GM18951 (cell line): ENCODE measurements around the gene EVA1B.

Source experiments
- POLR2A ChIP-seq: IDR thresholded peaks from 4 replicates; pipeline ENCODE4 v1.6.1; 2011; ENCODE audit warnings: mild to moderate bottlenecking; ENCODE audit not compliant: insufficient read length, insufficient read depth; ENCODE audit errors: extremely low read depth
- in situ Hi-C: fragments of 300-500 bp; cut with MboI; formaldehyde crosslinking; loops from one replicate; pipeline ENCODE4 v1.12.0; 2022; ENCODE audit warnings: low sequenced_read_pairs, mixed read lengths, inconsistent platforms; ENCODE audit not compliant: unreplicated experiment

Gene EVA1B

GRCh38 chr1:36323636-36324352 is at the start of gene EVA1B:
TSS of gene EVA1B (minus strand) at chr1:36323645. CDS start at chr1:36323037, 608 bp downstream.
- TF ChIP-seq POLR2A = peak; percentile 22
- in situ Hi-C loops = no loop called here

GRCh38 chr1:36372617-36373016 is 49.2 kb upstream of the EVA1B start:
- no peak for TF ChIP-seq POLR2A
- in situ Hi-C loops = no loop called here

- TF ChIP-seq POLR2A = no peak
- in situ Hi-C loops = no loop called here
Measured at GRCh38 chr1:36369061-36369861, 45.8 kb upstream of the EVA1B start.

GRCh38 chr1:36367798-36368197 is 44.4 kb upstream of the EVA1B start:
- in situ Hi-C loops = no loop called here
- no peak for TF ChIP-seq POLR2A

GRCh38 chr1:36367066-36367465 is 43.6 kb upstream of the EVA1B start:
- in situ Hi-C loops = no loop called here
- TF ChIP-seq POLR2A = no peak

- in situ Hi-C loops = no loop called here
- TF ChIP-seq POLR2A = no peak
Measured at GRCh38 chr1:36366091-36366661, 42.7 kb upstream of the EVA1B start.

- no peak for TF ChIP-seq POLR2A
- in situ Hi-C loops = no loop called here
Measured at GRCh38 chr1:36365381-36365780, 41.9 kb upstream of the EVA1B start.

- no peak for TF ChIP-seq POLR2A
- in situ Hi-C loops = no loop called here
Measured at GRCh38 chr1:36359911-36360550, 36.6 kb upstream of the EVA1B start.

- in situ Hi-C loops = no loop called here
- TF ChIP-seq POLR2A = no peak
Measured at GRCh38 chr1:36359383-36359782, 35.9 kb upstream of the EVA1B start.

GRCh38 chr1:36358514-36359084 is 35.2 kb upstream of the EVA1B start:
- TF ChIP-seq POLR2A = no peak
- in situ Hi-C loops = no loop called here

- in situ Hi-C loops = no loop called here
- TF ChIP-seq POLR2A = no peak
Measured at GRCh38 chr1:36355811-36356210, 32.4 kb upstream of the EVA1B start.

GRCh38 chr1:36354486-36354885 is 31.0 kb upstream of the EVA1B start:
- in situ Hi-C loops = no loop called here

More at GRCh38 chr1:36354486-36354885, 31.0 kb upstream of the EVA1B start:
- TF ChIP-seq POLR2A = no peak
